ENCODE results near the gene HHIPL2.

Gene HHIPL2

GRCh38 chr1:222530852-222531251, 17.1 kb downstream of the HHIPL2 start (continued):
- TF ChIP-seq PRDM2 (tag by site-specific recombination; IDR thresholded peaks at IDR 0.05; ENCODE audit: borderline replicate concordance) (no peak), ZNF626 (tag by site-specific recombination; IDR thresholded peaks at IDR 0.05) (no peak), ZNF513 (tag by site-specific recombination; IDR thresholded peaks at IDR 0.05) (no peak)

- TF ChIP-seq GFI1B (tag by site-specific recombination; IDR thresholded peaks at IDR 0.05) (no peak), ZNF510 (tag by site-specific recombination; IDR thresholded peaks at IDR 0.05; ENCODE audit: insufficient replicate concordance) (no peak), ZNF155 (tag by site-specific recombination; IDR thresholded peaks at IDR 0.05) (no peak), HIC1 (tag by site-specific recombination; IDR thresholded peaks at IDR 0.05) (no peak), ZBTB7A (tag by site-specific recombination; IDR thresholded peaks at IDR 0.05; ENCODE audit: low read depth) (no peak), ZNF202 (tag by site-specific recombination; IDR thresholded peaks at IDR 0.05; ENCODE audit: borderline replicate concordance) (no peak), ZNF558 (tag by site-specific recombination; IDR thresholded peaks at IDR 0.05) (no peak), ZNF423 (tag by site-specific recombination; IDR thresholded peaks at IDR 0.05) (no peak), ZNF138 (tag by site-specific recombination; IDR thresholded peaks at IDR 0.05; ENCODE audit: borderline replicate concordance) (no peak), ZNF211 (tag by site-specific recombination; IDR thresholded peaks at IDR 0.05; ENCODE audit: low read depth) (no peak), ZBTB1 (tag by site-specific recombination; IDR thresholded peaks at IDR 0.05) (no peak), ZNF610 (tag by site-specific recombination; IDR thresholded peaks at IDR 0.05; ENCODE audit: borderline replicate concordance) (no peak), ZNF530 (tag by site-specific recombination; IDR thresholded peaks at IDR 0.05; ENCODE audit: low read depth) (no peak), SCRT1 (tag by site-specific recombination; IDR thresholded peaks at IDR 0.05; ENCODE audit: borderline replicate concordance) (no peak), ZNF76 (tag by site-specific recombination; IDR thresholded peaks at IDR 0.05; ENCODE audit: borderline replicate concordance, low read depth) (no peak)
- no peaks in the 10 kb centered on the region for H3K9me3 ChIP-seq (ENCODE audit: control insufficient read depth, insufficient read depth, low read depth, low read length)
- ChIA-PET POLR2A (no interaction called here), CTCF (no interaction called here)
- no peak overlapping the region for H3K4me3 ChIP-seq (ENCODE audit: low read depth, low read length)
- no peaks in the 10 kb centered on the region for H3K36me3 ChIP-seq (ENCODE audit: control insufficient read depth in 2 of 2, insufficient read depth in 1 of 2, low read length in 2 of 2)
- H3K27ac ChIP-seq (ENCODE audit: extremely low read depth, low read depth, low read length), result no peak overlapping the region
- H3K4me1 ChIP-seq (ENCODE audit: control insufficient read depth, insufficient read depth, low read length), result no peaks in the 10 kb centered on the region
Measured at GRCh38 chr1:222529916-222530315, 18.0 kb downstream of the HHIPL2 start.
